GM10248 (cell line): ENCODE results near the gene MARCHF9.

Experiments used
- CTCF ChIA-PET: fragments of 300-600 bp; sonication (Branson Sonifier 250); formaldehyde crosslinking; extraction: SDS; loops from one replicate; lab custom pipeline; 2021; ENCODE audit warnings: antibody characterized with exemption; lab: Yijun Ruan, JAX
- POLR2A ChIA-PET: fragments of 350-650 bp; sonication (Branson Sonifier 250); formaldehyde crosslinking; extraction: SDS; loops from one replicate; lab custom pipeline; 2020; ENCODE audit warnings: antibody characterized with exemption; lab: Yijun Ruan, JAX
- DNase-seq: peaks from one replicate; pipeline ENCODE4 v3.0.0; 2012; ENCODE audit errors: extremely low spot score
- TF ChIP-seq, protein P1 (sequence below): IDR thresholded peaks from 2 replicates; pipeline ENCODE4 v1.5.1; 2012; ENCODE audit warnings: mild to moderate bottlenecking, low read depth; ENCODE audit errors: extremely low read depth, missing control alignments, control extremely low read depth

The MARCHF9 gene

DNA sequence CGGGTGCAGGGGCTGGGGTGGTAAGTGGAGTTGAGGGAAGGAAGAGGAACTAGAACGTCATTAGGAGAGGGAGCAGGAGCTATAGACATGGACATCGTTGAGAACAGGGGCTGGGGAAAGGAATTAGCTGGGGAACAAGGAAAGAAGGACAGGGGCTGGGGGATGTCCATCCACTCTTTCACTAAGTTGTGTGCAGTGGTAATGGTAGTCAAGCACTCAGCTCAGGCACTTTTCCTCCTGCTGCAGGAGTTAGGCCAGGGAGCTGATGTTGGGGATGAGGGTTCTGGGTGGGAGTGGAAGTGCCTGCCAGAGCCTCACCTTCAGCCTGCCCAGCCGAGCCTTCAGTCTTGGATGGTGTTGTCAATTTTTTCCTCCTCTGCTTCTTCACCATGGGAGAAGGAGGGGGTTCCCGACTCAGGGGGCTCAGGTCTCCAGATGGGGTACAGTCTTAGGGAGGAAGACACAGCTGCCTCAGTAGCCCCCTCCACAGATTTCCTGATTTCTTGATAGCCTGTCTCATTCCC is 25.5 kb upstream of the MARCHF9 start:
- POLR2A ChIA-PET, result no interaction called here
- TF ChIP-seq, protein P1, sequence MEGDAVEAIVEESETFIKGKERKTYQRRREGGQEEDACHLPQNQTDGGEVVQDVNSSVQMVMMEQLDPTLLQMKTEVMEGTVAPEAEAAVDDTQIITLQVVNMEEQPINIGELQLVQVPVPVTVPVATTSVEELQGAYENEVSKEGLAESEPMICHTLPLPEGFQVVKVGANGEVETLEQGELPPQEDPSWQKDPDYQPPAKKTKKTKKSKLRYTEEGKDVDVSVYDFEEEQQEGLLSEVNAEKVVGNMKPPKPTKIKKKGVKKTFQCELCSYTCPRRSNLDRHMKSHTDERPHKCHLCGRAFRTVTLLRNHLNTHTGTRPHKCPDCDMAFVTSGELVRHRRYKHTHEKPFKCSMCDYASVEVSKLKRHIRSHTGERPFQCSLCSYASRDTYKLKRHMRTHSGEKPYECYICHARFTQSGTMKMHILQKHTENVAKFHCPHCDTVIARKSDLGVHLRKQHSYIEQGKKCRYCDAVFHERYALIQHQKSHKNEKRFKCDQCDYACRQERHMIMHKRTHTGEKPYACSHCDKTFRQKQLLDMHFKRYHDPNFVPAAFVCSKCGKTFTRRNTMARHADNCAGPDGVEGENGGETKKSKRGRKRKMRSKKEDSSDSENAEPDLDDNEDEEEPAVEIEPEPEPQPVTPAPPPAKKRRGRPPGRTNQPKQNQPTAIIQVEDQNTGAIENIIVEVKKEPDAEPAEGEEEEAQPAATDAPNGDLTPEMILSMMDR, result no peak
- DNase-seq, result peak; percentile 6
- CTCF ChIA-PET, result interaction anchor here (1.2 to 1.6 kb wide), 3 partner anchors 12 to 29 kb away, joined by 3 to 5 read pairs (median 3); no protein-coding TSS in a partner anchor

DNA sequence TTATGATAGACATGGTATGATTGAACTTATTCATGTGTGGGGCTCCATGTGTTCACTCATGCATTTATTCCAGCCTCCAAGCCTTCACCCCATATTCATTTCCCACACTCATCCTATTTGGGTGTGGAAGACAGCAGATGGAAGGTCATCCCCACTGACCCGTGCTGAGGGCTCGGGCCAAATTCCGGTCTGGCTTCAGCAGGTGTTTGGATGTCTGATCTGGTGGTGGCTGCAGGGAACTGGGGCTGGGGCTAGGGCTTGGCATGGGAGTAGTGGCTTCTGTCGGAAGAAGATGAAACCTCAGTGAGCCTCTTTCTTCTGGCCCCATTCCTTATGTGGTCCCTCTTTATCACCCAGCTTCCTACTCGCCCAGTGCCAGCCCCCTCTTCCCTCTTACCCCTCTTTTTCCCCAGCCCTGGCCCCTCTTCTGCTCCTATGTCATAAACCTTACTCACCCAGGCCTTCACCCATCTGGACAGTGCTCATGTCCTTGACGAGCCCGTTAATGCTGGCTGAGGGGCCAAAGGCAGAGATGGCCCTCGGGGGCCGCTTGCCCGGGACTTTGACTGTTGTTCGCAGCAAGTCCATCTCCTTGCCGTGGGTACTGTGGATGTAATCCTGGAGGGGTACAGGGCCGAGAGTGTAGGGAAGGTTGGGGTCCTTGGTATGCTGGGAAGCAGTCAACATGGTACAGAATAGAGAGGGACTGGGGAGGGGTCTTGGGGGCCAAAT is 24.4 kb upstream of the MARCHF9 start:
- ChIA-PET POLR2A (no interaction called here), CTCF (interaction anchor here (1.2 to 2.2 kb wide), 2 partner anchors 11 to 28 kb away, joined by 3 to 9 read pairs; no protein-coding TSS in a partner anchor)
- no peak for DNase-seq
- TF ChIP-seq, protein P1, result no peak

DNA sequence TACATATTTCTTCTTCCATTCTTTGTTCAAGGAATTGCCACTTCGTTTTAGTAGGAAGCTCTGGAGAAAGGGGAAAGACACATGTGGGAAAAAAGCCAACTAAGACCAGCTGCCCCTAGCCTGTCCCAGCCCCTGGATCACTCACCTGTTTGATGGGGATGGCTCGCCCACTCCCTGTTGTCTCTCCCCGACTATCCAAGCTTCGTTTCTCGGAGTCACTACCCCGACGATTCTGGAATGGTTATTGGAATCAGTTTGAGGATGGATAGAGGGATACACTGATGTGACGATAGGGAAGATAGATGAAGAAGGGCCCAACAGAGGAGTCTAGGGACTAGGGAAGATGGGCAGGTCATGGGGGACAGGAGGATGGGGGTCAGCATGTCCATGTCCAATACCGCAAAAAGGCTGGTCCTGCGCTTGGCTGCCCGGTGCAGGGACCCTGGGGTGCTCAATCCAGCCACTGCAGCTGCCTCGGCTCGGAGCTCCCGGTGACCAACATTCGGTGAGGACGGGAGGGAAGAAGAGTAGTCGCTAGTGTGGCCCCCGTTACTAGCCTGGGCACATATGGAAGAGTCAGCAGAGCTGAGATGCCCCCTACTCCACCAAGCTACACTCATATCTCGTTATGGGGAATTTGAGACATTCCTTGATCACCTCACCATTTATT is 23.4 kb upstream of the MARCHF9 start:
- ChIA-PET CTCF (interaction anchor here (1.8 to 2.2 kb wide), 2 partner anchors 10 to 12 kb away, joined by 5 to 9 read pairs; no protein-coding TSS in a partner anchor), POLR2A (no interaction called here)
- DNase-seq, result no peak
- TF ChIP-seq, protein P1, result no peak

DNA sequence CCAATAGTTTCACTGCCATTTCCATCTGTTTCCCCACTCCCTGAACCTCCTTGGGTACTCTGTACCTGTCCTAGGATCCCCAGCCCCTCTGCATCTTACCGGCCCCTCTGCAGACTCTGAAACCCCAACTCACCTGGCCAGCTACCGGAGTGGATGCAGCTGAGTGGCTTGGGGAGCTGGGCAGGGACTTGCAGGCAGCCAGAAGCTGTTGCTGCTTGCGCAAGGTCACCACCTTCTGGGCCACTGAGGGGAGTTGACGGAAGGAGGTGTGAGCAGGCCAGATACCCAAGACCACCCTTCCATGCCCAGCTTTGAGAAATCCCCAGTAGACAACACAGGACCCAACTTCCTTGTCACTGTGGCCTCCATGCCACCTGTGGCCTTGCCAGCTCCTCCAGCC is 22.6 kb upstream of the MARCHF9 start:
- CTCF ChIA-PET, result interaction anchor here (1.8 to 2.2 kb wide), 2 partner anchors 9 to 13 kb away, joined by 5 to 9 read pairs; no protein-coding TSS in a partner anchor
- POLR2A ChIA-PET, result no interaction called here
- no peak for DNase-seq
- TF ChIP-seq, protein P1, result no peak

DNA sequence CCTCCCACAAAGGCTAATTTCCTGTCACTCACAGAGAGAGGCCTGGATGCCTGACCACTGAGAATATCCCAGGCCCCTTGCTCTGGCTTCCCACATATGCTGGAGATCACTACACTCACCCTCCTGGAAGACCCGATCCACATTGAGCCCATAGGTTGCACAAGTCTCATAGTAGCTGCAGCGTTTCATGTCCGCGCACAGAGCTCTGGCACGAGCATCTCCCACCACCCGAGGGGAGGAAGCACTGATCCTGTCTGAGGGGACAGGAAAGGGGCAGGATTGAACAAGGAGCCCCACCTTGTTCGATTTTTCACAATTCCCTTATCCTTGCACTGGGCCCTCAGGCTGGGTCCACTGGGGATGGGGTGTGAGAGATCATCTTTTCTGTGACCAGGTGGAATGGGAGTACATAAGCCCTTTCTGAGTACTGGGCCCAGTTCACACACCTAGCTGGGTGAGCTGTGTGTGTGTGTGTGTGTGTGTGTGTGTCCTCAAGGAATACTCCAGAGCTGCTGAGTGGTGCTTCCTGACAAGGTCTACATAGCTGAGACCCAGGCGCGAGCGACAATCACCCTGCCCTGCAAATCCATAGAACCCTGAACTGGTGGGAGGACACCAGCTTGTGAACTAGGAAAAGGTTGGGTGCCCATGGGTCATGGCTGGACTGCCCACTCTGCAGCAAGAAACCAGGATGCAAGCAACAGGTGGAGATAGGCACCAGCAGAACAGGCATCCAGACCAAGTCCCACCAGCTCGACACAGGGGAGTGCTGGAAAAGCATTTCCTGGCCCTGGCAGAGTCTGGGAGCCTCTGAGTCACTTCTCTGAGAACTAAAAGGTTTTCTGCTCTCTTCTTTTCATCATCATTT is 21.9 kb upstream of the MARCHF9 start:
- CTCF ChIA-PET, result interaction anchor here (1.5 to 2.2 kb wide), 3 partner anchors 9 to 149 kb away, joined by 3 to 9 read pairs (median 5); no protein-coding TSS in a partner anchor
- TF ChIP-seq, protein P1, result no peak

DNA sequence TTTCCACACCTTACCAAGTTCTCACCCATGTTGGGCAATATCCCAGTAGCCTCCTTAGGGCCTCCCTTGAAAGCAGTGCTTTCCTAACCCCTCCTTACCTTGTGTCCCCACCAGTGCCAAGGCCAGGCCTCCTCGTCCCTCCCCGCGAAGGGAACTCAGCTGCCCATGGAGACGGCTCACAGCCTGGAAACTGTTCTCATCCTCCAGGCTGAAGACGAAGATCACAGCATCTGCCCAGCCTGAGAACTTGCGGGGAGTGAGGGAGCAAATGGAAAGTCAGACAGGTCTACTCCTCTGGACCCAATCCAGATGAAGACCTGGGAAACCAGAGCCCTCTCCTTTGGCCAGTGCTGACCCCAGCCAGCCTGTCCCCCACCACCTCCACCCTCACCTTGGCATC is 21.0 kb upstream of the MARCHF9 start:
- no peak for DNase-seq
- ChIA-PET CTCF (interaction anchor here (1.1 to 2.2 kb wide), 3 partner anchors 7 to 150 kb away, joined by 3 to 5 read pairs (median 3); partner anchors contain the start of gene CDK4), POLR2A (no interaction called here)
- TF ChIP-seq, protein P1, result no peak

More for the DNA sequence above, 21.9 kb upstream of the MARCHF9 start:
- no peak for DNase-seq
- POLR2A ChIA-PET, result no interaction called here
